HEK293T (cell line): Measurements from ENCODE around the gene INSYN1.

Experiments used
- CTCF ChIA-PET: fragments of 350-600 bp; formaldehyde crosslinking; extraction: SDS; loops from one replicate; lab custom pipeline; 2021; ENCODE audit warnings: antibody characterized with exemption, inconsistent platforms; lab: Yijun Ruan, JAX
- POLR2A ChIA-PET: fragments of 350-600 bp; formaldehyde crosslinking; extraction: SDS; loops from one replicate; lab custom pipeline; 2020; ENCODE audit warnings: antibody characterized with exemption, inconsistent platforms; lab: Yijun Ruan, JAX
- DNase-seq: peaks from one replicate; pipeline ENCODE4 v3.0.0; 2012; ENCODE audit warnings: mixed read lengths; ENCODE audit errors: extremely low spot score
- ARNT ChIP-seq: fragments of 450-650 bp; IDR thresholded peaks from 2 replicates; pipeline ENCODE4 v1.6.1; 2017; ENCODE audit warnings: mild to moderate bottlenecking
- BHLHE40 ChIP-seq: fragments of 450-650 bp; IDR thresholded peaks from 2 replicates; pipeline ENCODE4 v1.6.1; 2016; ENCODE audit warnings: mild to moderate bottlenecking, moderate library complexity, borderline replicate concordance
- CTBP1 ChIP-seq: fragments of 450-650 bp; IDR thresholded peaks from 2 replicates; pipeline ENCODE4 v1.6.1; 2016; ENCODE audit warnings: borderline replicate concordance
- ELF4 ChIP-seq: fragments of 450-650 bp; IDR thresholded peaks from 2 replicates; pipeline ENCODE4 v1.6.1; 2017; ENCODE audit warnings: antibody characterized with exemption
- FOXA1 ChIP-seq: fragments of 450-650 bp; IDR thresholded peaks from 2 replicates; pipeline ENCODE4 v1.6.1; 2016; ENCODE audit warnings: mild to moderate bottlenecking
- FOXK2 ChIP-seq: fragments of 450-650 bp; IDR thresholded peaks from 2 replicates; pipeline ENCODE4 v1.6.1; 2016; ENCODE audit warnings: mild to moderate bottlenecking
- FOXM1 ChIP-seq: fragments of 450-650 bp; IDR thresholded peaks from 2 replicates; pipeline ENCODE4 v1.6.1; 2017; ENCODE audit warnings: mild to moderate bottlenecking, borderline replicate concordance
- HDGF ChIP-seq: fragments of 450-650 bp; IDR thresholded peaks from 2 replicates; pipeline ENCODE4 v1.6.1; 2017; ENCODE audit warnings: antibody characterized with exemption, borderline replicate concordance
- L3MBTL2 ChIP-seq: fragments of 450-650 bp; conservative IDR thresholded peaks from 2 replicates; pipeline ENCODE4 v1.6.1; 2016; ENCODE audit warnings: mild to moderate bottlenecking
- LEF1 ChIP-seq: fragments of 450-650 bp; IDR thresholded peaks from 2 replicates; pipeline ENCODE4 v1.6.1; 2017; ENCODE audit warnings: mild to moderate bottlenecking, borderline replicate concordance
- NFRKB ChIP-seq: fragments of 450-650 bp; IDR thresholded peaks from 2 replicates; pipeline ENCODE4 v1.6.1; 2016; ENCODE audit warnings: mild to moderate bottlenecking, moderate library complexity
- PKNOX1 ChIP-seq: fragments of 450-650 bp; IDR thresholded peaks from 2 replicates; pipeline ENCODE4 v1.6.1; 2016
- SP1 ChIP-seq: fragments of 450-650 bp; IDR thresholded peaks from 2 replicates; pipeline ENCODE4 v1.6.1; 2017
- SUZ12 ChIP-seq: fragments of 450-650 bp; IDR thresholded peaks from 2 replicates; pipeline ENCODE4 v1.6.1; 2016; ENCODE audit warnings: mild to moderate bottlenecking
- TARDBP ChIP-seq: fragments of 450-650 bp; IDR thresholded peaks from 2 replicates; pipeline ENCODE4 v1.6.1; 2016
- ZNF384 ChIP-seq: fragments of 450-650 bp; IDR thresholded peaks from 2 replicates; pipeline ENCODE4 v1.6.1; 2016

INSYN1 gene

GRCh38 chr15:73750951-73751350, 2.2 kb downstream of the INSYN1 start:
- no peak for DNase-seq
- no peak for TF ChIP-seq FOXA1
- no peak for TF ChIP-seq FOXM1
- TF ChIP-seq BHLHE40, result no peak
- TF ChIP-seq CTBP1, result no peak
- no peak for TF ChIP-seq NFRKB
- ChIA-PET CTCF (interaction anchor here (0.6 to 1.4 kb wide), 2 partner anchors 39 to 124 kb away, joined by 3 to 4 read pairs; no protein-coding TSS in a partner anchor), POLR2A (no interaction called here)

GRCh38 chr15:73750438-73750837, 2.7 kb downstream of the INSYN1 start:
- CTCF ChIA-PET, result interaction anchor here (0.6 to 1.4 kb wide), 2 partner anchors 39 to 124 kb away, joined by 3 to 4 read pairs; no protein-coding TSS in a partner anchor
- no peak for TF ChIP-seq FOXM1
- no peak for TF ChIP-seq ZNF384
- TF ChIP-seq ELF4, result no peak
- TF ChIP-seq FOXK2, result no peak
- no peak for TF ChIP-seq BHLHE40
- no peak for TF ChIP-seq LEF1
- TF ChIP-seq HDGF, result no peak
- no peak for TF ChIP-seq FOXA1
- no peak for TF ChIP-seq NFRKB
- no peak for TF ChIP-seq PKNOX1
- TF ChIP-seq ARNT, result no peak
- TF ChIP-seq SUZ12, result no peak
- TF ChIP-seq L3MBTL2, result no peak
- no peak for TF ChIP-seq SP1
- POLR2A ChIA-PET, result no interaction called here
- no peak for DNase-seq

GRCh38 chr15:73749971-73750370, 3.2 kb downstream of the INSYN1 start:
- CTCF ChIA-PET, result interaction anchor here (1.4 kb wide), 1 partner anchor 38 kb away, joined by 4 read pairs; no protein-coding TSS in a partner anchor
- POLR2A ChIA-PET, result no interaction called here
- no peak for DNase-seq
- TF ChIP-seq ZNF384 (no peak), HDGF (no peak), NFRKB (no peak), ARNT (no peak), CTBP1 (no peak), ELF4 (no peak), TARDBP (no peak), SP1 (no peak), FOXM1 (no peak), BHLHE40 (no peak), L3MBTL2 (no peak), PKNOX1 (no peak)

- TF ChIP-seq ARNT, result no peak
- no peak for DNase-seq
- ChIA-PET POLR2A (no interaction called here), CTCF (no interaction called here)
Observed at GRCh38 chr15:73749533-73749932, 3.6 kb downstream of the INSYN1 start.

- CTCF ChIA-PET, result no interaction called here
- POLR2A ChIA-PET, result no interaction called here
- no peak for DNase-seq
- TF ChIP-seq PKNOX1 (no peak), LEF1 (no peak), ARNT (no peak), ZNF384 (no peak), SP1 (no peak), CTBP1 (no peak), L3MBTL2 (no peak), ELF4 (no peak), FOXK2 (no peak), NFRKB (no peak), SUZ12 (no peak)
Observed at GRCh38 chr15:73748730-73749129, 4.4 kb downstream of the INSYN1 start.

- DNase-seq, result no peak
- TF ChIP-seq CTBP1 (no peak), SUZ12 (no peak), FOXM1 (no peak), ELF4 (no peak), ZNF384 (no peak), FOXK2 (no peak), L3MBTL2 (no peak), TARDBP (no peak), SP1 (no peak), BHLHE40 (no peak), FOXA1 (no peak), ARNT (no peak), LEF1 (no peak)
- ChIA-PET CTCF (no interaction called here), POLR2A (interaction anchor here (0.7 to 1.6 kb wide), 2 partner anchors 19 to 114 kb away, joined by 3 to 5 read pairs; no protein-coding TSS in a partner anchor)
Observed at GRCh38 chr15:73747847-73748590, 5.1 kb downstream of the INSYN1 start.

- POLR2A ChIA-PET, result interaction anchor here (0.7 to 1.6 kb wide), 2 partner anchors 18 to 113 kb away, joined by 3 to 5 read pairs; no protein-coding TSS in a partner anchor
- CTCF ChIA-PET, result no interaction called here
- TF ChIP-seq ZNF384, result no peak
- no peak for TF ChIP-seq PKNOX1
- no peak for TF ChIP-seq CTBP1
- no peak for TF ChIP-seq FOXK2
- no peak for DNase-seq
Observed at GRCh38 chr15:73746883-73747282, 6.3 kb downstream of the INSYN1 start.
